Mesothelial cell of epicardium (in vitro differentiated cells): ENCODE results near the gene CHST11. TPM values are rescaled to one million over a fixed set of nuclear protein-coding genes. Genes with fewer than 3 reads are reported as not detected.

ENCODE experiments used
- DNase-seq, 2 experiments: peaks; one replicate each; pipeline ENCODE4 v3.0.0; 2021; ENCODE audit warnings: low spot score in 2 of 2; ENCODE audit not compliant: unreplicated experiment in 2 of 2
- H3K27ac Mint-ChIP-seq: 2 replicates; pipeline ENCODE4 v1.8.0; 2021; ENCODE audit warnings: mixed read lengths
- H3K27me3 Mint-ChIP-seq: 2 replicates; pipeline ENCODE4 v1.8.0; 2021; ENCODE audit warnings: low read depth, mixed read lengths
- H3K36me3 Mint-ChIP-seq: 2 replicates; pipeline ENCODE4 v1.8.0; 2021; ENCODE audit warnings: mixed read lengths
- H3K4me1 Mint-ChIP-seq: 2 replicates; pipeline ENCODE4 v1.8.0; 2021; ENCODE audit warnings: mixed read lengths
- H3K4me3 Mint-ChIP-seq: 2 replicates; pipeline ENCODE4 v1.8.0; 2021; ENCODE audit warnings: mild to moderate bottlenecking, moderate library complexity, mixed read lengths
- H3K9me3 Mint-ChIP-seq: 2 replicates; pipeline ENCODE4 v1.8.0; 2021; ENCODE audit warnings: mixed read lengths
- total RNA-seq: library from RNA; stranded (reverse); gene quantifications from 3 replicates; pipeline ENCODE4 v1.2.1, GENCODE V29; 2021
- TF ChIP-seq, protein P1 (sequence below): fragments of 200-600 bp; sonication (generic); IDR thresholded peaks from one replicate; pipeline ENCODE4 v1.5.0; 2021; ENCODE audit warnings: antibody characterized with exemption; ENCODE audit not compliant: unreplicated experiment

Gene CHST11
- total RNA-seq, 1 donor from 2014 or later, result 15.0 TPM

DNA sequence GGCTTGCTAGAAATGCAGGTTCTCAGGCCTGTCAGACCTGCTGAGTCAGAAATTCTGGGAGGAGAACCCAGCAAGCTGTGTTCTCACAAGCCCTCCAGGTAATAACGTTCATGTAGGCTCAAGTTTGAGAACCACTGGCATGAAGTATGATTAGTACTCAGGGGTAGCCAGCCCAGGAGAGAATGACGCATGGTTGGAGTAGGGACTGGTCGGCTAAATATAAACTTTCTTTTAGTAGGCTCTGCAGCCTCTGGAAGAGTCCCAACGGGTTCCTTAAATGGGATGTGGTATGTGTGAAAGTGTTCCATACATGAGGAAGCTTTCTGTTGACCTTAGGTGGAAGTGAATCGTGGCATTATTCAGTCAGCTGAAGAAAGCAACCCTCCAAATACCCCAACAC lies 292.0 kb downstream of the CHST11 start:
- H3K36me3 Mint-ChIP-seq, result no peaks in the 10 kb centered on the region
- H3K4me3 Mint-ChIP-seq, result no peak overlapping the region
- no peaks in the 10 kb centered on the region for H3K27me3 Mint-ChIP-seq
- H3K4me1 Mint-ChIP-seq, result peaks cover 7% of the 10 kb centered on the region
- no peak overlapping the region for H3K27ac Mint-ChIP-seq
- DNase-seq, result no peak
- TF ChIP-seq, protein P1, sequence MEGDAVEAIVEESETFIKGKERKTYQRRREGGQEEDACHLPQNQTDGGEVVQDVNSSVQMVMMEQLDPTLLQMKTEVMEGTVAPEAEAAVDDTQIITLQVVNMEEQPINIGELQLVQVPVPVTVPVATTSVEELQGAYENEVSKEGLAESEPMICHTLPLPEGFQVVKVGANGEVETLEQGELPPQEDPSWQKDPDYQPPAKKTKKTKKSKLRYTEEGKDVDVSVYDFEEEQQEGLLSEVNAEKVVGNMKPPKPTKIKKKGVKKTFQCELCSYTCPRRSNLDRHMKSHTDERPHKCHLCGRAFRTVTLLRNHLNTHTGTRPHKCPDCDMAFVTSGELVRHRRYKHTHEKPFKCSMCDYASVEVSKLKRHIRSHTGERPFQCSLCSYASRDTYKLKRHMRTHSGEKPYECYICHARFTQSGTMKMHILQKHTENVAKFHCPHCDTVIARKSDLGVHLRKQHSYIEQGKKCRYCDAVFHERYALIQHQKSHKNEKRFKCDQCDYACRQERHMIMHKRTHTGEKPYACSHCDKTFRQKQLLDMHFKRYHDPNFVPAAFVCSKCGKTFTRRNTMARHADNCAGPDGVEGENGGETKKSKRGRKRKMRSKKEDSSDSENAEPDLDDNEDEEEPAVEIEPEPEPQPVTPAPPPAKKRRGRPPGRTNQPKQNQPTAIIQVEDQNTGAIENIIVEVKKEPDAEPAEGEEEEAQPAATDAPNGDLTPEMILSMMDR, result no peak
- H3K9me3 Mint-ChIP-seq, result no peaks in the 10 kb centered on the region

DNA sequence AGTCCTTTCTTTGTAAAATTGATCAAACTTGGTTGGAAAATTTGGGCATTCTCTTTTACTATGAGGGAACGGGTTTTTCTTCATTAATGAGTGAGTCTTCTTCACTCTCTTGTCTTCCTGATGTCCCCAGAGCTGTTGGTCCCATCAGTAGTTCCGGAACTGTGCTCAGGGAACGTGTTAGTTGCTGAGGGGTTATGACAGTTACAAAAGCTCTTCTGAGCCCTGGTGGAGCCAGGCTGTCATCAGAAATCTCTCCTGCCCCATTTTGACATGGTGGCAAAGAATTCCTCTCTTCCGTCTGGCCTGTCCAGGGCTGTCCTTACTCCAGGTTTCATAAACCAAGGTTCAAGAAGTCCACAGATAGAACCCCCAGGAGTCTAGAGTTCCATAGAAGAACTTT lies 292.8 kb downstream of the CHST11 start:
- Mint-ChIP-seq H3K9me3 (no peaks in the 10 kb centered on the region), H3K27me3 (no peaks in the 10 kb centered on the region), H3K4me1 (peaks cover 7% of the 10 kb centered on the region), H3K27ac (no peak overlapping the region), H3K36me3 (no peaks in the 10 kb centered on the region), H3K4me3 (no peak overlapping the region)
- no peak for DNase-seq
- TF ChIP-seq, protein P1, result no peak

DNA sequence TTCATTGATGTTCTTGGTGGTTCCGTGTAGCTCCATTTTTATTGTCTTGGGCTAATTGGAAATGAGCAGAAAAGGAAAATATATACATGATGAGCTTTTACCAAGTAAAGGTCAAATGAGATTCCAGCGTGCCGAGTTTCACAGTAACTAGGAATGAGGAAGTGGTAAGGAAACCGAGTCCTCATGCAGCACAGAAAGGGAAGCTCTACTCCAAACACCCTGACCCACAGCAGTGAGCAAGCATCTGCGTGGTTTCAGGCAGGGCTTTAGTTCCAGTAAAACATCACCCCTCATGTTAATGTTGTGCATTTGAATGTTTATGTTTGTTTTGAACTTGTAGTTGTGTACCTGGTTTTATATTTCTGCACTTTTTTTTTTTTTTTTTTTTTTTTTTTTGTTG lies 293.3 kb downstream of the CHST11 start:
- H3K4me3 Mint-ChIP-seq, result no peak overlapping the region

DNA sequence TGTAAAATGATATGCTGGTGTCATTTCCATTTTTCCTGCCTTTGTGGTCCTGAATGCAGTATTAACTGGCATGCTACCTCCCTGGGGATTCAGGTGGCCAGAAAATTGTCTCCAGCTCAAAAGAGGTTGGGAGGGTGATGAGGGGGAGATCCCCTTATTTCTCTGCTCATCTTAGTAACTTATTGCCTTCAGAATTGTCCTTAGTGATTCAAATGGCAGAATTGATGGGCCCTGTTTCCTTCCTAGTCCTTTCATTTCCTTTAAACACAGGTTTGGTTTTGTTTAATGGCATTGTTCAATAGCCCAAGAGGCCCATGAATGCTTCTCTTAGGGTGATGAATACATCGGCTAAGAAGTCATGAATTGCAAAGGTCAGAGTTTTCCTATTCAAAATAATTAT lies 294.4 kb downstream of the CHST11 start:
- H3K4me1 Mint-ChIP-seq, result peaks cover 7% of the 10 kb centered on the region
- no peaks in the 10 kb centered on the region for H3K36me3 Mint-ChIP-seq
- no peak overlapping the region for H3K27ac Mint-ChIP-seq
- H3K4me3 Mint-ChIP-seq, result no peak overlapping the region
- no peak for DNase-seq
- H3K9me3 Mint-ChIP-seq, result no peaks in the 10 kb centered on the region
- no peaks in the 10 kb centered on the region for H3K27me3 Mint-ChIP-seq
- TF ChIP-seq, protein P1, result no peak

More for the DNA sequence above, 293.3 kb downstream of the CHST11 start:
- no peaks in the 10 kb centered on the region for H3K36me3 Mint-ChIP-seq
- H3K27ac Mint-ChIP-seq, result no peak overlapping the region
- H3K4me1 Mint-ChIP-seq, result peaks cover 7% of the 10 kb centered on the region
- no peaks in the 10 kb centered on the region for H3K27me3 Mint-ChIP-seq
- H3K9me3 Mint-ChIP-seq, result no peaks in the 10 kb centered on the region
- TF ChIP-seq, protein P1, result no peak
- DNase-seq, result no peak

DNA sequence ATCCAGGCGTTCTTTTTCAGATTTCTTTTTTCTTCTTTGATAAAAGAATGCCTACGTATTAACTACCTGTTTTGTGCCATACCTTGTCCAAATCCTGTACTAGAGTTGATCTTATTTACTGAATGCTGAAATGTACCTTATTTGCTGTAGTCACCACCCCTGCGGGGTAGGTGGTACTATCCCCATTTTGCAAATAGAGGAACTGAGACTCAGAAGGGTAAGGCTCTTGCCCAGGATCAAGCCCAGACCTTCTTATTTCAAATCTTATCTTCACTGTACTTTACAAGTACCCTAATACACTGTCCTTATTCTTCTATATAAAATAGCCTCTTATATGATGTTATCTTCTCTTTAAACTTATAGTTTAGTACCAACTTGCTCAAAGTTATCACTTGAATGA lies 294.8 kb downstream of the CHST11 start:
- H3K4me3 Mint-ChIP-seq, result no peak overlapping the region
- H3K4me1 Mint-ChIP-seq, result peaks cover 7% of the 10 kb centered on the region
- no peaks in the 10 kb centered on the region for H3K27me3 Mint-ChIP-seq
- DNase-seq, result no peak
- no peak overlapping the region for H3K27ac Mint-ChIP-seq
- H3K9me3 Mint-ChIP-seq, result no peaks in the 10 kb centered on the region
- H3K36me3 Mint-ChIP-seq, result no peaks in the 10 kb centered on the region
- TF ChIP-seq, protein P1, result no peak

DNA sequence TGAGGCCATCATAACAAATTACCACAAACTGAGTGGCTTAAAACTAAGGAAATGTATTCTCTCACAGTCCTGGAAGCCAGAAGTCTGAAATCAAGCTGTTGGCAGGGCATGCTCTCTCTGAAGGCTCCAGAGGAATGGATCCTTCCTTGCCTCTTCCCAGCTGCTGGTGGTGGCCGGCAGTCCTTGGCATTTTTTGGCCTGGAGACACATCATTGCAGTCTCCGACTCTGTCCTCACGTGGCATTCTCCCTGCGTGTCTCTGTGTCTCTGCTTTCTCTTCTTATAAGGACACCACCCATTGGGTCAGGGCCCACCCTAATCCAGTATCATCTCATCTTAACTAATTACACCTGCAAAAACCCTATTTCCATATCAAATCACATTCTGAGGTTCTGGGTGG lies 295.3 kb downstream of the CHST11 start:
- peaks cover 7% of the 10 kb centered on the region for H3K4me1 Mint-ChIP-seq
- H3K4me3 Mint-ChIP-seq, result no peak overlapping the region
- DNase-seq, result no peak
- TF ChIP-seq, protein P1, result no peak
- no peaks in the 10 kb centered on the region for H3K27me3 Mint-ChIP-seq
- no peak overlapping the region for H3K27ac Mint-ChIP-seq
- no peaks in the 10 kb centered on the region for H3K36me3 Mint-ChIP-seq
- H3K9me3 Mint-ChIP-seq, result no peaks in the 10 kb centered on the region
